ENCODE measurements around the gene TMEM45A.

- TF ChIP-seq CTCF (IDR thresholded peaks at IDR 0.05; ENCODE audit: insufficient read depth, low read length, poor library complexity, severe bottlenecking): no peak
- TF ChIP-seq EZH2phosphoT487 (conservative IDR thresholded peaks at IDR 0.05; ENCODE audit: low read length): no peak
Measured at GRCh38 chr3:100614941-100615340, 122.5 kb downstream of the TMEM45A start.

Data from SU-DHL-6 (cell line).